PC-3 (cell line): ENCODE measurements around the gene RFTN1. TPM values are rescaled to one million over a fixed set of nuclear protein-coding genes. Genes with fewer than 3 reads are reported as not detected.

Source experiments
- ATAC-seq: fragments of 200-7000 bp; cut with Tn5 transposase; 2 replicates; pipeline ENCODE4 v1.9.1; 2020; ENCODE audit warnings: mild to moderate bottlenecking, moderate library complexity
- BruUV-seq: library from RNA; stranded (reverse); fragments of 400-500 nt; replicated peaks from 2 replicates; lab custom pipeline; 2021; lab: Mats Ljungman, UMichigan
- CTCF ChIA-PET: fragments of 300-600 bp; sonication (Branson Sonifier 250); formaldehyde crosslinking; loops from one replicate; lab custom pipeline; 2022; ENCODE audit warnings: antibody characterized with exemption; lab: Charles Lee
- POLR2A ChIA-PET: fragments of 300-600 bp; sonication (Branson Sonifier 250); formaldehyde crosslinking; loops from one replicate; lab custom pipeline; 2022; ENCODE audit warnings: antibody characterized with exemption; ENCODE audit not compliant: unreplicated experiment; lab: Charles Lee
- DNase-seq: peaks from one replicate; pipeline ENCODE4 v3.0.0-alpha.2; 2015
- H2AFZ ChIP-seq: fragments of 300-600 bp; sonication (generic); 2 replicates; pipeline ENCODE4 v1.6.0; 2016; ENCODE audit warnings: antibody characterized with exemption, low read length
- H3F3A ChIP-seq: fragments of 300-600 bp; sonication (generic); one replicate; pipeline ENCODE4 v1.6.0; 2017; ENCODE audit warnings: antibody characterized with exemption, low read length, control low read depth, mild to moderate bottlenecking; ENCODE audit not compliant: unreplicated experiment
- H3K27ac ChIP-seq: fragments of 300-600 bp; sonication (generic); 2 replicates; pipeline ENCODE4 v1.5.1; 2016; ENCODE audit warnings: mild to moderate bottlenecking, low read length
- H3K27me3 ChIP-seq: fragments of 300-600 bp; sonication (generic); 2 replicates; pipeline ENCODE4 v1.6.1; 2016; ENCODE audit warnings: low read length, mixed read lengths
- H3K36me3 ChIP-seq: fragments of 300-600 bp; sonication (generic); 2 replicates; pipeline ENCODE4 v1.6.1; 2016; ENCODE audit warnings: low read depth, mixed run types, low read length, mixed read lengths
- H3K4me1 ChIP-seq: fragments of 300-600 bp; sonication (generic); 2 replicates; pipeline ENCODE4 v1.5.1; 2016; ENCODE audit warnings: low read length; ENCODE audit not compliant: insufficient read depth
- H3K4me2 ChIP-seq: fragments of 300-600 bp; sonication (generic); 2 replicates; pipeline ENCODE4 v1.6.0; 2016; ENCODE audit warnings: low read length
- H3K4me3 ChIP-seq: fragments of 300-600 bp; sonication (generic); 2 replicates; pipeline ENCODE4 v1.5.1; 2016; ENCODE audit warnings: mild to moderate bottlenecking, low read length, mixed read lengths
- H3K79me2 ChIP-seq: fragments of 300-600 bp; sonication (generic); 2 replicates; pipeline ENCODE4 v1.6.1; 2017; ENCODE audit warnings: low read length, mixed read lengths
- H3K9ac ChIP-seq: fragments of 300-600 bp; sonication (generic); 2 replicates; pipeline ENCODE4 v1.6.0; 2016; ENCODE audit warnings: mild to moderate bottlenecking, low read length
- H3K9me2 ChIP-seq: fragments of 300-600 bp; sonication (generic); replicated peaks from 2 replicates; pipeline ENCODE4 v1.6.1; 2016; ENCODE audit warnings: mixed run types, low read length, mixed read lengths
- H3K9me3 ChIP-seq: fragments of 300-600 bp; sonication (generic); 2 replicates; pipeline ENCODE4 v1.6.1; 2016; ENCODE audit warnings: low read length, mixed read lengths
- H4K20me1 ChIP-seq: fragments of 300-600 bp; sonication (generic); 2 replicates; pipeline ENCODE4 v1.6.1; 2016; ENCODE audit warnings: low read length, mixed read lengths
- CTCF ChIP-seq: fragments of 300-600 bp; sonication (generic); conservative IDR thresholded peaks from 2 replicates; pipeline ENCODE4 v1.5.1; 2017; ENCODE audit warnings: antibody characterized with exemption, low read depth, mild to moderate bottlenecking, low read length
- EZH2 ChIP-seq: fragments of 300-600 bp; sonication (generic); IDR thresholded peaks from one replicate; pipeline ENCODE4 v1.6.1; 2017; ENCODE audit warnings: antibody characterized with exemption, mild to moderate bottlenecking, low read length; ENCODE audit not compliant: unreplicated experiment
- EZH2phosphoT487 ChIP-seq: fragments of 300-600 bp; sonication (generic); IDR thresholded peaks from 2 replicates; pipeline ENCODE4 v1.6.1; 2018; ENCODE audit warnings: mild to moderate bottlenecking, antibody characterized with exemption, low read length, borderline replicate concordance
- intact Hi-C: fragments of 100-400 bp; cut with micrococcal nuclease; formaldehyde crosslinking; loops from 2 replicates; pipeline ENCODE4 v1.9.0; 2023
- total RNA-seq: library from RNA; depleted of rRNA; stranded (reverse); fragments of >200 nt; gene quantifications from 2 replicates; pipeline ENCODE4 v1.2.3, GENCODE V29; 2014

RFTN1 gene
- total RNA-seq, 1 experiment from 2014 or later, result 9.7 TPM

GRCh38 chr3:16407366-16407765, 106.1 kb downstream of the RFTN1 start:
- H3K36me3 ChIP-seq, result no peaks in the 10 kb centered on the region

GRCh38 chr3:16406579-16406978, 106.9 kb downstream of the RFTN1 start:
- H3K27ac ChIP-seq, result no peak overlapping the region
- intact Hi-C loops, result no loop called here
- H3K4me1 ChIP-seq, result peaks cover 14% of the 10 kb centered on the region
- no peak overlapping the region for H3K9ac ChIP-seq
- no TSS peak for BruUV-seq
- H3K4me3 ChIP-seq, result no peak overlapping the region
- H2AFZ ChIP-seq, result no peak overlapping the region
- H4K20me1 ChIP-seq, result no peaks in the 10 kb centered on the region
- no peaks in the 10 kb centered on the region for H3K9me2 ChIP-seq
- DNase-seq (no peak), ATAC-seq (no peak)
- ChIA-PET POLR2A (no interaction called here), CTCF (no interaction called here)
- no peaks in the 10 kb centered on the region for H3K79me2 ChIP-seq
- no peaks in the 10 kb centered on the region for H3K27me3 ChIP-seq
- H3K4me2 ChIP-seq, result no peak overlapping the region
- no peaks in the 10 kb centered on the region for H3K9me3 ChIP-seq
- H3F3A ChIP-seq, result no peaks in the 10 kb centered on the region
- H3K36me3 ChIP-seq, result no peaks in the 10 kb centered on the region
- no peak for TF ChIP-seq EZH2

More at GRCh38 chr3:16407366-16407765, 106.1 kb downstream of the RFTN1 start:
- H3K9ac ChIP-seq, result no peak overlapping the region
- POLR2A ChIA-PET, result no interaction called here
- no peaks in the 10 kb centered on the region for H3K79me2 ChIP-seq
- H4K20me1 ChIP-seq, result no peaks in the 10 kb centered on the region
- no peak overlapping the region for H3K4me2 ChIP-seq
- ATAC-seq (no peak), DNase-seq (no peak)
- no peak overlapping the region for H3K4me3 ChIP-seq
- no TSS peak for BruUV-seq
- H3K4me1 ChIP-seq, result peaks cover 8% of the 10 kb centered on the region
- no peaks in the 10 kb centered on the region for H3K9me3 ChIP-seq
- no peak overlapping the region for H3K27ac ChIP-seq
- TF ChIP-seq EZH2, result no peak
- no peak for TF ChIP-seq EZH2phosphoT487
- no peak for TF ChIP-seq CTCF
- H3K27me3 ChIP-seq, result no peaks in the 10 kb centered on the region
- H3K9me2 ChIP-seq, result no peaks in the 10 kb centered on the region
- H2AFZ ChIP-seq, result no peak overlapping the region
- intact Hi-C loops, result no loop called here
- CTCF ChIA-PET, result no interaction called here
- H3F3A ChIP-seq, result no peaks in the 10 kb centered on the region

GRCh38 chr3:16406166-16406565, 107.3 kb downstream of the RFTN1 start:
- no TSS peak for BruUV-seq
- Histone ChIP-seq H3K27me3 (no peaks in the 10 kb centered on the region), H3K4me3 (no peak overlapping the region), H3K27ac (no peak overlapping the region), H3K4me1 (peaks cover 14% of the 10 kb centered on the region), H3K9me3 (no peaks in the 10 kb centered on the region), H3K9me2 (no peaks in the 10 kb centered on the region), H4K20me1 (no peaks in the 10 kb centered on the region), H3F3A (no peaks in the 10 kb centered on the region), H3K36me3 (no peaks in the 10 kb centered on the region), H3K9ac (no peak overlapping the region), H2AFZ (no peak overlapping the region), H3K79me2 (no peaks in the 10 kb centered on the region), H3K4me2 (no peak overlapping the region)
- ATAC-seq (no peak), DNase-seq (no peak)
- ChIA-PET POLR2A (no interaction called here), CTCF (no interaction called here)
- TF ChIP-seq CTCF (no peak), EZH2phosphoT487 (no peak), EZH2 (no peak)
- intact Hi-C loops, result no loop called here
